ENCODE data around the gene BMP6. TPM values are rescaled to one million over a fixed set of nuclear protein-coding genes. Genes with fewer than 3 reads are reported as not detected.

The BMP6 gene
- total RNA-seq, 4 donors from 2014 or later = 4.8 to 8.8 (median 7.3) TPM

- Histone ChIP-seq H3K27me3 (no peaks in the 10 kb centered on the region), H3K4me3 (no peak overlapping the region), H3K4me1 (peaks cover 0 to 16% (median 0%) of the 10 kb centered on the region in 4 donors), H3K9me3 (no peaks in the 10 kb centered on the region), H3K27ac (no peak overlapping the region), H3K36me3 (peaks cover 0 to 75% (median 29%) of the 10 kb centered on the region in 3 donors)
- no peak for DNase-seq (ENCODE audit: low spot score in 2 of 2)
- no peak for TF ChIP-seq EP300 (IDR thresholded peaks at IDR 0.05)
- TF ChIP-seq, protein P1, sequence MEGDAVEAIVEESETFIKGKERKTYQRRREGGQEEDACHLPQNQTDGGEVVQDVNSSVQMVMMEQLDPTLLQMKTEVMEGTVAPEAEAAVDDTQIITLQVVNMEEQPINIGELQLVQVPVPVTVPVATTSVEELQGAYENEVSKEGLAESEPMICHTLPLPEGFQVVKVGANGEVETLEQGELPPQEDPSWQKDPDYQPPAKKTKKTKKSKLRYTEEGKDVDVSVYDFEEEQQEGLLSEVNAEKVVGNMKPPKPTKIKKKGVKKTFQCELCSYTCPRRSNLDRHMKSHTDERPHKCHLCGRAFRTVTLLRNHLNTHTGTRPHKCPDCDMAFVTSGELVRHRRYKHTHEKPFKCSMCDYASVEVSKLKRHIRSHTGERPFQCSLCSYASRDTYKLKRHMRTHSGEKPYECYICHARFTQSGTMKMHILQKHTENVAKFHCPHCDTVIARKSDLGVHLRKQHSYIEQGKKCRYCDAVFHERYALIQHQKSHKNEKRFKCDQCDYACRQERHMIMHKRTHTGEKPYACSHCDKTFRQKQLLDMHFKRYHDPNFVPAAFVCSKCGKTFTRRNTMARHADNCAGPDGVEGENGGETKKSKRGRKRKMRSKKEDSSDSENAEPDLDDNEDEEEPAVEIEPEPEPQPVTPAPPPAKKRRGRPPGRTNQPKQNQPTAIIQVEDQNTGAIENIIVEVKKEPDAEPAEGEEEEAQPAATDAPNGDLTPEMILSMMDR (IDR thresholded peaks at IDR 0.05) = no peak
- 81 to 91% methylated on average over 8 of the region's 8 CpGs for WGBS, 2 donors
These were observed 176.3 kb downstream of the BMP6 start for GRCh38 chr6:7902221-7902620.

GRCh38 chr6:7902867-7903266, 177.0 kb downstream of the BMP6 start:
- WGBS, 2 donors = 95 to 96% methylated on average over 1 of the region's 1 CpG
- H3K36me3 ChIP-seq = peaks cover 0 to 69% (median 25%) of the 10 kb centered on the region in 3 donors
- H3K27me3 ChIP-seq = no peaks in the 10 kb centered on the region
- peaks cover 0 to 22% (median 0%) of the 10 kb centered on the region in 4 donors for H3K4me1 ChIP-seq
- no peak overlapping the region for H3K27ac ChIP-seq
- H3K9me3 ChIP-seq = no peaks in the 10 kb centered on the region
- no peak for DNase-seq (ENCODE audit: low spot score in 2 of 2)
- H3K4me3 ChIP-seq = no peak overlapping the region
- TF ChIP-seq EP300 (IDR thresholded peaks at IDR 0.05) = no peak
- TF ChIP-seq, protein P1 (IDR thresholded peaks at IDR 0.05) = no peak
- no peak for TF ChIP-seq POLR2A (IDR thresholded peaks at IDR 0.05)

DNA sequence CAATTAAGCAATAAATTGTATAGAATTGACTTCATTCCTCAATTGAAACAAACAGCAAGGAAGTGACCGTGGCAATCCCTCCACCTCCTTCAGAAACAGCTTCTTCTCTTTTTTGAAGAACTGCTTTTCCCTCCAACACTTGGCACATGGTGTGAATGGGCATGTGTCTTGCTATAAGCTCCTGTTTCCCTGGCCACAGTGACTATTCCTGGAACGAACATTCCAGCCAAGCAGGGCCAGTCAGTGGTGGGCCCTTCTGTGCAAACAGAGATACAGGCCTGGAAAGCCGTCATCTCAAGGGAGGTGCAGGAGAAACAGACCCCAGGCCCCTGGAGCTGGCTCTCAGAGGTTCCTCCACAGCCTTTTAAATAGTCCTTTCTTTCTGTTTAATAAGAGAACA, 177.8 kb downstream of the BMP6 start:
- peaks cover 0 to 61% (median 19%) of the 10 kb centered on the region in 3 donors for H3K36me3 ChIP-seq
- H3K27ac ChIP-seq = no peak overlapping the region
- no peaks in the 10 kb centered on the region for H3K27me3 ChIP-seq
- DNase-seq (ENCODE audit: low spot score in 2 of 2) = no peak
- H3K4me3 ChIP-seq = no peak overlapping the region
- no peak for TF ChIP-seq EP300 (IDR thresholded peaks at IDR 0.05)
- no peak for TF ChIP-seq POLR2A (IDR thresholded peaks at IDR 0.05)
- TF ChIP-seq, protein P1 (IDR thresholded peaks at IDR 0.05) = no peak
- peaks cover 0 to 30% (median 2%) of the 10 kb centered on the region in 4 donors for H3K4me1 ChIP-seq
- WGBS, 2 donors = 86% methylated on average over 3 of the region's 3 CpGs
- no peaks in the 10 kb centered on the region for H3K9me3 ChIP-seq

GRCh38 chr6:7904654-7905319, 178.9 kb downstream of the BMP6 start:
- Histone ChIP-seq H3K4me3 (no peak overlapping the region), H3K9me3 (no peaks in the 10 kb centered on the region), H3K4me1 (peaks cover 0 to 39% (median 8%) of the 10 kb centered on the region in 4 donors), H3K36me3 (peaks cover 0 to 50% (median 15%) of the 10 kb centered on the region in 3 donors), H3K27ac (no peak overlapping the region), H3K27me3 (no peaks in the 10 kb centered on the region)
- 65 to 66% methylated on average over 5 of the region's 5 CpGs for WGBS, 2 donors
- TF ChIP-seq, protein P1 (IDR thresholded peaks at IDR 0.05) = no peak
- TF ChIP-seq EP300 (IDR thresholded peaks at IDR 0.05) (no peak), POLR2A (IDR thresholded peaks at IDR 0.05) (no peak)
- no peak for DNase-seq (ENCODE audit: low spot score in 2 of 2)

DNA sequence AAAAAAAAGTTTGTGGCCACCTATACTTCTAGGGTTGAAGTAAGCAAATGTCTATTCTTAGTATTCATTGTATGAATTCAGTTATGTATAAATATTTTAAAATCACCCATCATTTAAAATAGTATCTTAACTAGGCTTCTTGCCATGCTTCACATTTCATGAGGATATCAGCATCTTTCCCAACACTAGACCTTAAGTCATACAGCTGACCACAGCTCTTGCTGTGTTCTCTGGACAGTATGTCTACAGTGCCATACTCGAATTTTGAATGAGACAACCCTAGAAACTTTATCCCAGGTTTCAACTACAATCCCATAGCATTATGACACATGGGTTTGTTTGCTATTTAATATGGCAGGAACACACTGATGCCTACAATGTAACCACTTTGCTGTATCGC, 179.5 kb downstream of the BMP6 start:
- no peak for DNase-seq (ENCODE audit: low spot score in 2 of 2)
- H3K27me3 ChIP-seq = no peaks in the 10 kb centered on the region
- TF ChIP-seq POLR2A (IDR thresholded peaks at IDR 0.05) = no peak
- TF ChIP-seq EP300 (IDR thresholded peaks at IDR 0.05) = no peak
- TF ChIP-seq, protein P1 (IDR thresholded peaks at IDR 0.05) = no peak
- peaks cover 0 to 39% (median 8%) of the 10 kb centered on the region in 4 donors for H3K4me1 ChIP-seq
- H3K36me3 ChIP-seq = peaks cover 0 to 43% (median 15%) of the 10 kb centered on the region in 3 donors
- no peak overlapping the region for H3K4me3 ChIP-seq
- H3K27ac ChIP-seq = no peak overlapping the region
- WGBS, 2 donors = 85 to 93% methylated on average over 2 of the region's 2 CpGs
- H3K9me3 ChIP-seq = no peaks in the 10 kb centered on the region
